NCI-H1694 treated with DMSO at 0.1 percent for 48 hours (cell line): Measurements from ENCODE around the gene ATAD1.
"Not testable (repeated sequence)": the region's sequence is repeated elsewhere in the genome, so short reads cannot be mapped to it uniquely, and the experiment has no call there.

Source experiments
- DNase-seq: peaks from one replicate; lab custom pipeline; 2025; lab: John Stamatoyannopoulos, UW

Gene ATAD1

GRCh38 chr10:87846023-87846422, 28.0 kb upstream of the ATAD1 start:
- DNase-seq, result no peak

DNA sequence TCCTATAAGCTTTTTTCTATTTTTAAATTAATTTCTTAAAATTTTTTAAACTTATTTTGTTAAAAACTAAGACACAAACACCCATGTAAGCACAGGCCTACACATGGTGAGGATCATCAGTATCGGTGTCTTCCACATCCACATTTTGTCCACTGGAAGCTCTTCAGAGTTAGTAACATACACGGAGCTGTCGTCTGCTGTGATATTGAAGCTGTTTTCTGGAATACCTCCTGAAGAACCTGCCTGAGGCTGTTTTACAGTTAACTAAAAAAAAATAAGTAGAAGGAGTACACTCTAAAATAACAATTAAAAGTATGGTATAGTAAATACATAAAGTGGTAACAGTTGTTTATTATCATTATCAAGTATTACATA, 27.6 kb upstream of the ATAD1 start:
- DNase-seq, result no peak

- no peak for DNase-seq
Observed at GRCh38 chr10:87844837-87845623, 27.0 kb upstream of the ATAD1 start.

GRCh38 chr10:87843714-87844113, 25.7 kb upstream of the ATAD1 start:
- DNase-seq, result no peak

DNA sequence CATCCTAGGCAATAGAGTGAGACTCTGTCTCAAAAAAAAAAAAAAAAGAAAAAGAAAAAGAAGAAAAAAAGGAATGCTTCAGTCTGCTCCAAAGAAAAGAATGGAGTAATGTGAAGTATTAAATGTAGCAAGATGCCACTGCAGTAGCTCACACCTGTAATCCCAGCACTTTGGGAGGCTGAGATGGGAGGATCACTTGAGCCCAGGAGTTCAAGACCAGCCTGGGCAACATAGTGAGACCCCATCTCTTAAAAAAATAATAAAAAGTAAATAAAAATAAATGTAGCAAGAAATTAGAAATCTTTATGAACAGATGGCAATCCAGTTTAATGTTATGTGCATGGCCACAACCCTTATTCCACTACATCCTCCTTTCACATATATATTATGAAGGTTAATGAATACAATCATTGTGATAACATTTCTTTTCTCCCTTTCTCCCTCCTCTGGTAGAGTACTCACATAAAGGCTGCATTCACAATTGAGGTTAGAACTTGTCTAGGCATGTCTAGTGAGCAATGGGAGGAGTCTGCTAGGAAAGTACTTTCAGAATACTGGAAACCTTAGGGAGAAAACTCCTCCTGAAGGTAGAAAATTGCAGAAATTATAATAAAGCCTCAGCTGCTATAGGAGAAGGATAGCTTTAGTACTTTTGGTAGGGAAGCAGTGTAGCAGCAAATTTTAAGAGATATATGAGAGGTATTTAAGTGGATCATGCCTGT, 24.9 kb upstream of the ATAD1 start:
- no peak for DNase-seq

DNA sequence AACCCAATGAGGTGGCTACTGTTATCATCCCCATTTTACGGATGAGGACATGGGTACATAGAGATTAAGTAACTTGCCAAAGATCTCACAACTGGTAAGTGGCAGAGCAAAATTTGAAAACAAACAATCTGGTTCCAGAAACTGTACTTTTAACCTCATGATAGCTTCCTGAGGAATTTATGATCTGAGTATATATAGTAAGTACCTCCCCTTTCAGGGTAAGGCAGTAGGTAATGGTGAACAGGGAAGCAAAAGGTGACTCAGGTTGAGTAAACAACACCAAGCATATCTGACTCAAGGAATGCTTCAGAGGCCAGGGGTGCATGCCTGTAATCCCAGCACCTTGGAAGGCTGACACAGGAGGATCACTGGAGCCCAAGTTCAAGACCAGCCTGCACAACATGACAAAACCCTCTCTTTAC, 24.2 kb upstream of the ATAD1 start:
- DNase-seq, result no peak

DNA sequence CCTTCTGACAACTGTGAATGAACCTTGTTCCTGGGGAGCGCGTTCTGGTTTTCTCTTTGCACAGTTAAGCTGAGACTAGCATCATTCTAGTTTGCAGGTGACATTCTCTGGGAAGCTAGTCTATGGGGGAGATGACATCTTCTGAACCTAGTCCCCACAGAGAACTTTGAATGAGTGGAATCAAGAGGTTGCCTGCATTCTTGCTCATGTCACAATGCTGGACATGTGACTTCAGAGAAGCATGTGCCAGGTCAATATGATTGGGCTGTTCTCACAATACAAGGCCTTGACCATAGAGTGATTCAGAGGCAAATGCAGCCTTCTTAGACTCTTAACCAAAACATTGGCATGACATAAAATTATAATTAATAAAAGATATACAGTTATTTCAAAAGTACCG, 23.2 kb upstream of the ATAD1 start:
- no peak for DNase-seq

DNA sequence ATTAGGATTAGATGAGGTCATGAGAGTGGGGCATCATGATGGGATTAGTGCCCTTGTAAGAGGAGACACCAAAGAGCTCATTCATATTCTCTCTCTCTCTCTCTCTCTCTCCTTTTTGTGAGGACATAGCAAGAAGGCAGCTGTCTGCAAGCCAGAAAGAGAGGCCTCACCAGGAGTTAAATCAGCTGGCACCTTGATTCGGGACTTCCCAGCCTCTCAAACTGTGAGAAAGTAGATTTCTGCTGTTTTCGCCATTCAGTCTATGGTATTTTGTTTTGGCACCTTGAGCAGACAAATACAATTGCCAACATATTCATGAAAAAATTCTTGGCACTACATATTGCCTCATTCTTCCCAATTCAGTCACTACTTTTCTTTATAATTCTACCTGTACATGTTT, 20.6 kb upstream of the ATAD1 start:
- no peak for DNase-seq

GRCh38 chr10:87837445-87837844, 19.4 kb upstream of the ATAD1 start:
- no peak for DNase-seq

DNA sequence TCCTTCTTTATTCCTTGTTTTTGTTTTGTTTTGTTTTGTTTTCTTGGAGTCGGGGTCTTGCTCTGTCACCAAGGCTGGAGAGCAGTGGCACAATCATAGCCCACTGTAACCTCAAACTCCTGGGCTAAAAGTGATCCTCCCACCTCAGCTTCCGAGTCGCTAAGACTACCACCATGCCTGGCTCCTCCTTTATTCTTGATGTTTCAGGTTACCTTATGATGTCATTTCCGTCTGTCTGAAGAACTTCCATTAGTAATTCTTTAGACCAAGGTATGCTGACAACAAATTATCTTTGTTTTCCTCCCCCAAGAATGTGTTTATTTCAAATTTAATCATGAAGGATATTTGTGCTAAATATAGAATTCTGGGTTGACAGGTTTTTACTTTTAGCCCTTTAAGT, 18.1 kb upstream of the ATAD1 start:
- DNase-seq, result no peak

DNA sequence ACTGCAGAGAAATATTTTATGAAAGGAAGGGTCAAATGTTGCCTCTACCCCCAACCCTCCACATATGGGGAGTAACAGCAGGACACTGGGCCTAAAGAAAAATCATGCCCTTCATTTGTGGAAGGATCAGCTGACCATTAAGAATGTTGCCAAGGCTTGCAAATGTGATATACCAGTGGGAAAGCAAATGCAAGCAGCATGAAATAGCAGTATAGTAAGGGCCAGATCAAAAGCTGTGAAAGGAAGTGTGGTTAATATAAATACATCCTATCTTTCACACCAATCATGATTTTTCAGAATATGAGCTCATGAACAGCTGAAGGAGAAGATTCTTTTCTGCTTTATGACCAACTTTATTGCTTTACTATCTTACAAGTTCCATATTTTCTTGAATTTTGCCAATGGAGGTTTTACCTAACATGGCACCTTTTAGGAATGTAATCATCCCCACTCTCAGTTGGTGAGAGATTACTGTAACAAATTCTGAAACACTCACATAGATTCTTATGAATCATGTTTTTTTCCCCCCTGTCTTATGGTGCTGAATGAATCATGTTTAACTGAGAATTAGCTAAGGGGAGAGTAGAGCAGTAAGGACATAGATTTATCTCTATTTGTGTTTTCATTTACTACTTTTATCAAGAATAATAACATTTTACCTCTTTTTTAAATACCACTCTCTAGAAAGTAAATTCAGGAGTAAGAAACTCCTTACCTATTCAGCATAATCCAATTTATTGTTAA, 12.1 kb upstream of the ATAD1 start:
- no peak for DNase-seq

- not testable (repeated sequence) for DNase-seq
Observed at GRCh38 chr10:87829051-87829450, 11.0 kb upstream of the ATAD1 start.

DNA sequence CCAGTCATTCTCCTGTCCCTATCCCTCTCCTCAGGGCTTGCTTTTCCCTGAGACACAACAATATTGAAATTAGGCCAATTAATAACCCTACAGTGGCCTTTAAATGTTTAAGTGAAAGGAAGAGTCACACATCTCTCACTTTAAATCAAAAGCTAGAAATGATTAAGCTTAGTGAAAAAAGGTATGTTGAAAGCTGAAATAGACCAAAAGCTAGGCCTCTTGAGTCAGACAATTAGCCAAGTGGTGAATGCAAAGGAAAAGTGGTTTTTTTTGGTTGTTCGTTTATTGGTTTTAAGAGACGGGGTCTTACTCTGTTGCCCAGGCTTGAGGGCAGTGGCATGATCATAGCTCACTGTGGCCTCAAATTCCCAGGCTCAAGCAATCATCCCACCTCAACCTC, 9.7 kb upstream of the ATAD1 start:
- DNase-seq, result no peak

DNA sequence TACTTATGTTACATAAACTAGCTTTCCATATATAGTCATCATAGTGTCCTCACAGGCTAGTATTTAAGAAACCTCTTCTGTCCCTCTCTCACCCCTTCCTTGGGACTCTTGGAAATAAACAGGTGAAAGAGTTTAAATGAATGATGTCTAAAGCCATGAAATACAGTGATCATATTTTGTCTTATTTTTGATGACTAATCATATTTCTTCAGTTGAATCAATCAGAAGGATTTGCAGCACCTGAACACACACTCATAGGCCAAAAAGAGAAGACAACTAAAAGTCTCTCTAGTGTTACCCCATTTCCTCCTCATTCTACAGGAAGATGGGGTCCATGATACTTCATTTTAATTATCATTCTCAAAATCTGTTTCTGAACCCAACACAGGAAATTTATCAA, 8.6 kb upstream of the ATAD1 start:
- DNase-seq, result no peak

DNA sequence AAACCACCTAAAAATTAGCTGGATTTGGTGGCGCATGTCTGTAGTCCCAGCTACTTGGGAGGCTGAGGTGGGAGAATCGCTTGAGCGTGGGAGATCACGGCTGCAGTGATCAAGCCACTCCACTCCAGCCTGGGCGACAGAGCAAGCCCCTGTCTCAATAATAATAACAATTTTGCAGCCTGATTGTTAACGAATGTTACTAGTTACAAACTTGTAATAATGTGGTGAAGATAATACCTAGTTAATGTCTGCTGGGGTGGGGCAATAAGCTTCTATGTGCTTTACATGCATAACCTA, 1.2 kb upstream of the ATAD1 start:
- DNase-seq, result no peak

DNA sequence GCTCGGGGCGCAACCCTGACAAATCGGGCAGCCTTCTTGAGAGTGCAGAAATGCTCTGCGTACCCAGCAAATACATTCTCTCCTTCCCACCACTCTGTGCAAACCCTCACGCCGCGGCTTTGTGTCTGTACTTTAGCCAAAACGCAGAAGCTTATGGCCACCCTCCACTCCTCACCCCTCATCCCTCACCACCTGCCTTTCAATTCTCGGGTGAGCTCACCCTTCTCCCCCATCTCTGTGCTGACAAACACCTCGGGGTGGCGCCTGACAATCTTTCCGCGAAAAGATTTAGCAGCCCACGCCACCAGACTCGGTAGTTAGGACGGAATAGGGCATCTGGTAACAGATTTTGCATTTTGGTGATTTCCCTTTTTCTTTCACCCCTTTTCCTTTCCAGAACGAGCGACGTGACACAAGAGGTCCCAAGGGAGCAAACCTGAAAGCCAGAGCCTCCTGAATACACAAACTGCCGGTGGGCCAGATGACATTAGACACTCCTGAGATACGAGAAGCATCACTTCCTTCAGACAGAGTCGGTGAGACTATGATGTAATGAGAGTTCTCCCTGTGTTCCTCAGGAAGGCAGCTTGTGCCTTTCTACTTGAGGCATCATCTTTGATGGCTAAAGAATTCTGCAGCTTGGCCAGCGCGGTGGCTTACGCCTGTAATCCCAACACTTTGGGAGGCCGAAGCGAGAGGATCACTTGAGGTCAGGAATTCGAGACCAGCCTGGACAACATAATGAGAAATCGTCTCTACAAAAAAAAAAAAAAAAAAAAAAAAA, 671 bp upstream of the ATAD1 start:
- peak; percentile 16 for DNase-seq

DNA sequence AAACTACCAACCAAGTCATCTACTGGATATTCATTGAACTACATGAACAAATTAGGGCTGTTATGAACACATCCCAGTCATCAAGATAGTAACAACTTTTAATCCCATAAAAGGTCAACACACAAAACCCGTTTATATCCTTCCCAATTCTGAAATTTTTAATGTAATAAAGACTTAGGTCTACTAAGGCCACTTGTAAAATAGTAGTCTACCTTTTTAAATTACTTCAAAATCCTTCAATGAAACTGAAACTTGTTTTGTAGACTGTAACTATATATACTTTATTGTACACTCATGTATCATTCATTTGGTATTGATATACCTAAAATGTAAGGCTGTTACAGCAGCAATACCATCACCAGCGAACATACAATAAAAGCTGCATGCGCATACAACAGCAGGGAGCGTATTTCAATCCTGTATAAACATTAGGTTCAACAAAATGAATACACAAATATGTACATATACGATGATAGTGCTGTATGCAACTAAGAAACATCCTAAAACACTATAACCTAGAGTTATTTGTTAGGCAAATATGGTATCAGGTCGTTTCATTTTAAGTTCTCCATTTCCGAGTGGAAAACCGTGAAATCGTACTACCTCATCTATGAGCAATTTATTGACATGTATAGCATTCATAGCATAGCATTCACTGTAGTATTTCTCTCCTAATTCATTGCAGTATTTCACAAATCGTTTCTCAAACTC, 973 bp downstream of the ATAD1 start:
- no peak for DNase-seq

GRCh38 chr10:87816163-87816897, 1.7 kb downstream of the ATAD1 start:
- DNase-seq, result no peak

DNA sequence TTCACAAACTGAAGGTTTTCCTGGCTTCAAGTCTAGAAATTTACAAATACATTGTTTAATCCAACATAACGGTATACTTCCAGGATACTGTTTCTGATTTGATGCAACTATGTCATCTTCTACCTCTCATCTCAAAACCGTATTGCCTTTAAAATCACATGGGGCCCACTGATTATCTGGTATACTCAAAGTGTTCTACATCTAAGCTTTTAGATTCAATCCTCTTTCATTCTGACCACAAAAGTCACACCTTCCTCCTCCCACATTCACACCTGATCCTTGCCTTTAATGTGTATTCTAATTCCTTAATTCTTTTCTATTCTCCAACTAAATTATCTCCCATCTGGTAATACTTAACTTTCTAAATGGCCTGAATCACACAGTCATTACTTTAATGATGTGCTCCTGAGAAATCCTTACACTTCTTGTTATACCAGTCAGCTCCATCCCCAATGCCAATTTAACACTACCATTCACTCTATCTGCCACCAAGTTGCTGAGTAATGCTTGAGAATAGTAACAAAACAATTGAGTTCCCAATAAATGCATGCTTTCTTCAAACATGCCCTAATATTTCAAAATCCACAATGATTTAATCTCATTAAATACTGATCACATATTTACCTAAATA, 13.0 kb downstream of the ATAD1 start:
- DNase-seq, result no peak

GRCh38 chr10:87803831-87804230, 14.2 kb downstream of the ATAD1 start:
- DNase-seq, result no peak

GRCh38 chr10:87803328-87803727, 14.7 kb downstream of the ATAD1 start:
- DNase-seq, result no peak
